K562 (cell line): ENCODE measurements around the gene SMAD7. TPM values are rescaled to one million over a fixed set of nuclear protein-coding genes. Genes with fewer than 3 reads are reported as not detected.

Source experiments
- ATAC-seq: fragments of 200-7000 bp; cut with Tn5 transposase; 3 replicates; pipeline ENCODE4 v1.9.1; 2020; ENCODE audit warnings: moderate library complexity
- BruUV-seq: library from RNA; stranded (reverse); fragments of 400-500 nt; replicated peaks from 2 replicates; lab custom pipeline; 2021; lab: Mats Ljungman, UMichigan
- CTCF ChIA-PET: fragments of 300-600 bp; formaldehyde crosslinking; extraction: SDS; loops from one replicate; lab custom pipeline; 2021; ENCODE audit warnings: low intra/inter-chr PET ratio; lab: Yijun Ruan, JAX
- POLR2A ChIA-PET: fragments of 300-600, 350-650 bp; sonication (Branson Sonifier 250); formaldehyde crosslinking; extraction: SDS; loops from one replicate; lab custom pipeline; 2021; ENCODE audit warnings: antibody characterized with exemption, inconsistent platforms; lab: Yijun Ruan, JAX
- DNase-seq, 4 experiments: peaks; one replicate each; pipeline versions ENCODE4 v3.0.0 to v3.0.0-alpha.2; 2011 to 2018; ENCODE audit warnings: low spot score in 3 of 4, mixed read lengths in 3 of 4; ENCODE audit errors: extremely low read depth in 1 of 4
- FAIRE-seq: peaks from 2 replicates; lab custom pipeline; 2011; peaks lifted over from hg19 to GRCh38; lab: Jason Lieb, UNC
- H2AFZ ChIP-seq: 2 replicates; pipeline ENCODE4 v1.6.0; 2011; ENCODE audit warnings: low read depth, low read length, control low read depth, inconsistent platforms
- H3K27ac ChIP-seq: fragments of 200-600 bp; 3 replicates; pipeline ENCODE4 v1.8.0; 2011; ENCODE audit warnings: low read depth, mild to moderate bottlenecking, control low read depth, inconsistent platforms, low read length, moderate library complexity, mixed read lengths; ENCODE audit errors: extremely low read depth
- H3K27me3 ChIP-seq, 2 experiments: fragments of 300-600 bp in 1 of 2; 2 replicates in 1 of 2; 3 replicates in 1 of 2; pipeline versions ENCODE4 v1.6.0 to v1.8.0; 2011; ENCODE audit warnings: inconsistent platforms in 2 of 2, low read length in 2 of 2, mild to moderate bottlenecking in 1 of 2, mixed read lengths in 1 of 2, moderate library complexity in 1 of 2; ENCODE audit not compliant: control insufficient read depth in 2 of 2, insufficient read depth in 2 of 2
- H3K36me3 ChIP-seq: fragments of 300-600 bp; 3 replicates; pipeline ENCODE4 v1.8.0; 2011; ENCODE audit warnings: mild to moderate bottlenecking, low read length, inconsistent platforms; ENCODE audit not compliant: control insufficient read depth, insufficient read depth
- H3K4me1 ChIP-seq, 2 experiments: fragments of 200-600 bp in 1 of 2; replicated peaks in 1 of 2; 2 replicates in 1 of 2; 3 replicates in 1 of 2; pipeline versions ENCODE4 v1.5.1 to v1.8.0; 2011; ENCODE audit warnings: inconsistent platforms in 2 of 2, low read length in 2 of 2, mild to moderate bottlenecking in 1 of 2, mixed read lengths in 1 of 2, moderate library complexity in 1 of 2; ENCODE audit not compliant: control insufficient read depth in 2 of 2, insufficient read depth in 2 of 2
- H3K4me2 ChIP-seq: 2 replicates; pipeline ENCODE4 v1.6.1; 2011; ENCODE audit warnings: low read length, control low read depth, inconsistent platforms, mixed read lengths; ENCODE audit not compliant: insufficient read depth
- H3K4me3 ChIP-seq: fragments of 200-600 bp; sonication (generic), shearing (Covaris generic); 2 replicates; pipeline ENCODE4 v1.5.1; 2016; ENCODE audit warnings: control low read depth, inconsistent platforms
- H3K79me2 ChIP-seq: fragments of 200-600 bp; 3 replicates; pipeline ENCODE4 v1.8.0; 2011; ENCODE audit warnings: low read length, inconsistent platforms; ENCODE audit not compliant: control insufficient read depth, insufficient read depth
- H3K9ac ChIP-seq, 2 experiments: 2 replicates each; pipeline versions ENCODE4 v1.6.0 to v1.6.1; 2011; ENCODE audit warnings: low read depth in 2 of 2, low read length in 2 of 2, control low read depth in 1 of 2, inconsistent platforms in 1 of 2, mild to moderate bottlenecking in 1 of 2, mixed read lengths in 1 of 2; ENCODE audit not compliant: insufficient read depth in 1 of 2
- H3K9me1 ChIP-seq: one replicate; pipeline ENCODE4 v1.6.0; 2011; ENCODE audit warnings: inconsistent platforms, mild to moderate bottlenecking, low read length, moderate library complexity; ENCODE audit not compliant: control insufficient read depth, insufficient read depth
- H3K9me3 ChIP-seq: replicated peaks from 2 replicates; pipeline ENCODE4 v1.5.1; 2011; ENCODE audit warnings: low read depth, low read length, inconsistent platforms; ENCODE audit not compliant: control insufficient read depth, insufficient read depth
- H4K20me1 ChIP-seq: replicated peaks from 2 replicates; pipeline ENCODE4 v1.6.1; 2011; ENCODE audit warnings: low read length, inconsistent platforms, mixed read lengths; ENCODE audit not compliant: control insufficient read depth, insufficient read depth
- DIDO1 ChIP-seq: fragments of 450-650 bp; IDR thresholded peaks from 2 replicates; pipeline ENCODE4 v1.6.1; 2016; ENCODE audit warnings: low read depth, missing biosample characterization, missing genetic modification characterization
- GABPB2 ChIP-seq: fragments of 250-450 bp; sonication (Bioruptor Pico); conservative IDR thresholded peaks from 2 replicates; pipeline ENCODE4 v1.5.1; 2021; ENCODE audit warnings: mild to moderate bottlenecking
- HOXB6 ChIP-seq: fragments of 250-450 bp; sonication (Bioruptor Pico); IDR thresholded peaks from 2 replicates; pipeline ENCODE4 v1.5.1; 2022; ENCODE audit warnings: mild to moderate bottlenecking, borderline replicate concordance
- KLF1 ChIP-seq: fragments of 450-650 bp; IDR thresholded peaks from 2 replicates; pipeline ENCODE4 v1.6.1; 2016; ENCODE audit warnings: missing genetic modification characterization, missing compliant biosample characterization
- MYC ChIP-seq, 2 experiments: fragments of 250-450 bp in 1 of 2; sonication (Bioruptor Pico) in 1 of 2; IDR thresholded peaks; 2 replicates each; pipeline versions ENCODE4 v1.5.1 to v1.6.1; 2012 to 2021; ENCODE audit warnings: low read depth in 2 of 2, borderline replicate concordance in 1 of 2, improper control_type of control experiment in 1 of 2, low read length in 1 of 2, mild to moderate bottlenecking in 1 of 2, moderate library complexity in 1 of 2
- SOX6 ChIP-seq: fragments of 450-650 bp; IDR thresholded peaks from 2 replicates; pipeline ENCODE4 v1.6.1; 2014; ENCODE audit warnings: mild to moderate bottlenecking
- YBX1 ChIP-seq: fragments of 450-650 bp; IDR thresholded peaks from 2 replicates; pipeline ENCODE4 v1.7.1; 2016; ENCODE audit warnings: mild to moderate bottlenecking
- ZNF263 ChIP-seq: sonication (generic); formaldehyde crosslinking; IDR thresholded peaks from 2 replicates; pipeline ENCODE4 v1.8.0; 2022; ENCODE audit warnings: mild to moderate bottlenecking, missing genetic modification reagents, borderline replicate concordance
- ZNF699 ChIP-seq: fragments of 250-450 bp; sonication (Bioruptor Pico); IDR thresholded peaks from 2 replicates; pipeline ENCODE4 v1.8.0; 2021; ENCODE audit warnings: mild to moderate bottlenecking, moderate library complexity; ENCODE audit not compliant: insufficient replicate concordance
- WGBS: fragments of 100-300 bp; shearing (Covaris generic); methylation state at CpG from one replicate; pipeline ENCODE4 v1.1.6; 2016; ENCODE audit warnings: low coverage, mixed read lengths; ENCODE audit not compliant: insufficient coverage; ENCODE audit errors: missing lambda C conversion rate; 5-methylcytosine and 5-hydroxymethylcytosine counted together
- in situ Hi-C: fragments of 300-500 bp; cut with MboI; formaldehyde crosslinking; loops from 4 replicates; pipeline ENCODE4 v1.15.0; 2018; ENCODE audit warnings: inconsistent platforms, mixed read lengths
- intact Hi-C: fragments of 100-400 bp; cut with micrococcal nuclease; formaldehyde crosslinking; loops from 2 replicates; pipeline ENCODE4 v1.14.2; 2022
- polyA plus RNA-seq, 8 experiments: library from polyadenylated mRNA; depleted of rRNA in 4 of 8; stranded (reverse) in 5 of 8; unstranded in 3 of 8; fragments of >200 nt; fragmentation: Nextera tagmentation in 2 of 8; fragmentation: Illumina TruSeq in 1 of 8; extraction: Ambion mirVana in 2 of 8; extraction: Trizol in 1 of 8; gene quantifications; 2 replicates each; pipeline versions ENCODE4 v1.2.1 to v1.2.3, GENCODE V29; 2011 to 2014; ENCODE audit warnings: inconsistent platforms in 1 of 8, missing spikeins in 1 of 8
- total RNA-seq, 7 experiments: library from RNA; depleted of rRNA in 6 of 7; stranded (reverse); fragments of >200 nt in 6 of 7; fragmentation: Illumina TruSeq in 2 of 7; extraction: Trizol in 2 of 7; gene quantifications; 2 replicates each; pipeline versions ENCODE4 v1.2.1 to v1.2.3, GENCODE V29; 2011 to 2021; ENCODE audit warnings: low replicate concordance in 1 of 7
- TF ChIP-seq, protein P1 (sequence below): fragments of 250-450 bp; sonication (Bioruptor Pico); IDR thresholded peaks from 2 replicates; pipeline ENCODE4 v1.4.0; 2020; ENCODE audit warnings: mild to moderate bottlenecking
- TF ChIP-seq, protein P2 (sequence below), 2 experiments: fragments of 450-650 bp; formaldehyde crosslinking in 1 of 2; IDR thresholded peaks; 2 replicates each; pipeline versions ENCODE4 v1.4.0 to v1.6.1; 2014 to 2020; ENCODE audit warnings: mild to moderate bottlenecking in 2 of 2, borderline replicate concordance in 1 of 2, low read depth in 1 of 2

The SMAD7 gene
- total and polyA plus RNA-seq, 9 of the 15 experiments (the other 6 are each of a cell fraction or from before 2014, with no cell fraction given): 0.13 to 3.0 (median 1.6) TPM

DNA sequence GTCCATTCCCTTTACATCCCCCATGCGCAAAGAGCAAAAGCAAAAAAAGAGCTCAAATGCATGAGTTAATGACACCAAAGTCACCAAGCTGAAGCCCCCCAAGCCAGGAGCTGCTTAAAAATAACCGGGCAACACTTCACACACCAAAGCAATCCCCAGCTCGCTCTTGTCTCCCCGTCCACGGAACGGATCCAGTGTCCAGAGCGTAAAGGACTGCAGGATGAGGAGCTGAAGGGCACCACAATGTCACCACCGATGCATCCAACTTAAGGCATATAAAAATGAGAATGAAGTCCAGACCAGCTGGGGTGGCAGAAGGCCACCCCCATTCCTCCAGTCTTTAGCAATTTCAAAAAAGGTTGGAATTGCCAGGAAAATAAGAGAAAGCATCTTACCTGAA lies 8.7 kb downstream of the SMAD7 start (continued):
- TF ChIP-seq, protein P1, sequence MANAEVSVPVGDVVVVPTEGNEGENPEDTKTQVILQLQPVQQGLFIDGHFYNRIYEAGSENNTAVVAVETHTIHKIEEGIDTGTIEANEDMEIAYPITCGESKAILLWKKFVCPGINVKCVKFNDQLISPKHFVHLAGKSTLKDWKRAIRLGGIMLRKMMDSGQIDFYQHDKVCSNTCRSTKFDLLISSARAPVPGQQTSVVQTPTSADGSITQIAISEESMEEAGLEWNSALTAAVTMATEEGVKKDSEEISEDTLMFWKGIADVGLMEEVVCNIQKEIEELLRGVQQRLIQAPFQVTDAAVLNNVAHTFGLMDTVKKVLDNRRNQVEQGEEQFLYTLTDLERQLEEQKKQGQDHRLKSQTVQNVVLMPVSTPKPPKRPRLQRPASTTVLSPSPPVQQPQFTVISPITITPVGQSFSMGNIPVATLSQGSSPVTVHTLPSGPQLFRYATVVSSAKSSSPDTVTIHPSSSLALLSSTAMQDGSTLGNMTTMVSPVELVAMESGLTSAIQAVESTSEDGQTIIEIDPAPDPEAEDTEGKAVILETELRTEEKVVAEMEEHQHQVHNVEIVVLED (CRISPR knock-in tag): no peak
- no peak for TF ChIP-seq HOXB6 (CRISPR knock-in tag)
- no peak for TF ChIP-seq MYC (IDR thresholded peaks at IDR 0.05; ENCODE audit: low read depth, low read length)
- TF ChIP-seq MYC (CRISPR knock-in tag; IDR thresholded peaks at IDR 0.05; ENCODE audit: borderline replicate concordance, low read depth): no peak
- TF ChIP-seq YBX1: no peak
- no peak for TF ChIP-seq GABPB2
- TF ChIP-seq ZNF699 (CRISPR knock-in tag): no peak
- no peak for TF ChIP-seq DIDO1 (tag)

DNA sequence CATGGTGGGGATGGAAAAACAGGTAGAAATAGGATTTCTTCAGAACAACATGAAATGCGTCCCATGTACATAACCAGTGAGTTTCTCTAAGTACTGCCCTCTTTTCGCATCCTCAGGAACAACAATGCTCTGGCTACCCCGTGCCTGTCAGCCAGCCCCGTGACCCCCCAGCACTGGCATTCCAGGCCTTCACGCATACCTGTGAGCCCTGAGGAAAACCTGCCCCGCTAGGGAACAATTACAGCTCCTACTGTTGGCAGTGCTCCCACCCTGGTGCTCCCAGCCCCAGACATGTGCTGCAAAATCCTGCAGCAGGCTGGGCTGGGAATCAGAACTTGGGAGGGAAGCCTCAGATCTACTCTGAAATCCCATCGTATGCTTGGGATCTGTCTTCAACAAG lies 9.1 kb downstream of the SMAD7 start:
- in situ Hi-C loops: no loop called here
- POLR2A ChIA-PET: no interaction called here
- H3K27ac ChIP-seq: no peak overlapping the region
- no peaks in the 10 kb centered on the region; the same call in 2 of the 3 replicates for H3K79me2 ChIP-seq
- no peaks in the 10 kb centered on the region for H4K20me1 ChIP-seq
- no peaks in the 10 kb centered on the region for H3K9me1 ChIP-seq
- H3K9ac ChIP-seq: no peak overlapping the region
- no TSS peak for BruUV-seq
- WGBS: 82% methylated on average over 7 of the region's 7 CpGs
- H3K9me3 ChIP-seq: no peaks in the 10 kb centered on the region
- no peak for FAIRE-seq
- no peak overlapping the region for H3K4me2 ChIP-seq
- no peak for DNase-seq
- intact Hi-C loops: no loop called here
- ATAC-seq: no peak
- peaks cover 13 to 18% of the 10 kb centered on the region in 2 experiments for H3K4me1 ChIP-seq
- no peaks in the 10 kb centered on the region for H3K27me3 ChIP-seq
- peak; percentile 97 for TF ChIP-seq ZNF263
- no peak for TF ChIP-seq SOX6
- TF ChIP-seq, protein P2, sequence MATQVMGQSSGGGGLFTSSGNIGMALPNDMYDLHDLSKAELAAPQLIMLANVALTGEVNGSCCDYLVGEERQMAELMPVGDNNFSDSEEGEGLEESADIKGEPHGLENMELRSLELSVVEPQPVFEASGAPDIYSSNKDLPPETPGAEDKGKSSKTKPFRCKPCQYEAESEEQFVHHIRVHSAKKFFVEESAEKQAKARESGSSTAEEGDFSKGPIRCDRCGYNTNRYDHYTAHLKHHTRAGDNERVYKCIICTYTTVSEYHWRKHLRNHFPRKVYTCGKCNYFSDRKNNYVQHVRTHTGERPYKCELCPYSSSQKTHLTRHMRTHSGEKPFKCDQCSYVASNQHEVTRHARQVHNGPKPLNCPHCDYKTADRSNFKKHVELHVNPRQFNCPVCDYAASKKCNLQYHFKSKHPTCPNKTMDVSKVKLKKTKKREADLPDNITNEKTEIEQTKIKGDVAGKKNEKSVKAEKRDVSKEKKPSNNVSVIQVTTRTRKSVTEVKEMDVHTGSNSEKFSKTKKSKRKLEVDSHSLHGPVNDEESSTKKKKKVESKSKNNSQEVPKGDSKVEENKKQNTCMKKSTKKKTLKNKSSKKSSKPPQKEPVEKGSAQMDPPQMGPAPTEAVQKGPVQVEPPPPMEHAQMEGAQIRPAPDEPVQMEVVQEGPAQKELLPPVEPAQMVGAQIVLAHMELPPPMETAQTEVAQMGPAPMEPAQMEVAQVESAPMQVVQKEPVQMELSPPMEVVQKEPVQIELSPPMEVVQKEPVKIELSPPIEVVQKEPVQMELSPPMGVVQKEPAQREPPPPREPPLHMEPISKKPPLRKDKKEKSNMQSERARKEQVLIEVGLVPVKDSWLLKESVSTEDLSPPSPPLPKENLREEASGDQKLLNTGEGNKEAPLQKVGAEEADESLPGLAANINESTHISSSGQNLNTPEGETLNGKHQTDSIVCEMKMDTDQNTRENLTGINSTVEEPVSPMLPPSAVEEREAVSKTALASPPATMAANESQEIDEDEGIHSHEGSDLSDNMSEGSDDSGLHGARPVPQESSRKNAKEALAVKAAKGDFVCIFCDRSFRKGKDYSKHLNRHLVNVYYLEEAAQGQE (IDR thresholded peaks at IDR 0.05; ENCODE audit: borderline replicate concordance): no peak
- TF ChIP-seq, protein P2 (CRISPR knock-in tag; IDR thresholded peaks at IDR 0.05; ENCODE audit: low read depth): no peak
- no peak for TF ChIP-seq KLF1 (tag)
- TF ChIP-seq, all 486 proteins: peak for 1
- Histone ChIP-seq H3K4me3 (no peak overlapping the region), H2AFZ (no peak overlapping the region), H3K36me3 (0 out of 3 replicates have a peak, but pooled peaks cover 2% of the 10 kb centered on the region)
- CTCF ChIA-PET: no interaction called here
